HAP-1 (cell line): ENCODE measurements around the gene CTNNA1.
"Not testable (repeated sequence)": the region's sequence is repeated elsewhere in the genome, so short reads cannot be mapped to it uniquely, and the experiment has no call there.

ENCODE experiments used
- DNase-seq, 2 experiments: peaks; one replicate each; pipeline ENCODE4 v3.0.0-alpha.2; 2016 to 2020; ENCODE audit warnings: low spot score in 2 of 2
- H3K27me3 ChIP-seq: fragments of 250-450 bp; sonication (Bioruptor Pico); 2 replicates; pipeline ENCODE4 v1.5.1; 2020; ENCODE audit warnings: low read depth, mild to moderate bottlenecking, moderate library complexity
- H3K36me3 ChIP-seq: fragments of 250-450 bp; sonication (Bioruptor Pico); replicated peaks from 2 replicates; pipeline ENCODE4 v1.5.1; 2020; ENCODE audit warnings: mild to moderate bottlenecking
- H3K4me1 ChIP-seq: fragments of 250-450 bp; sonication (Bioruptor Pico); 2 replicates; pipeline ENCODE4 v1.5.1; 2020; ENCODE audit warnings: mild to moderate bottlenecking
- H3K4me3 ChIP-seq: fragments of 250-450 bp; sonication (Bioruptor Pico); 2 replicates; pipeline ENCODE4 v1.5.1; 2020; ENCODE audit warnings: mild to moderate bottlenecking, moderate library complexity
- H3K9me3 ChIP-seq: fragments of 250-450 bp; sonication (Bioruptor Pico); 2 replicates; pipeline ENCODE4 v1.5.1; 2020; ENCODE audit warnings: mild to moderate bottlenecking, moderate library complexity
- in situ Hi-C: fragments of 300-500 bp; cut with MboI; formaldehyde crosslinking; loops from 3 replicates; pipeline ENCODE4 v1.14.3; 2020; ENCODE audit warnings: low sequenced_read_pairs, inconsistent platforms, mixed read lengths

The CTNNA1 gene

DNA sequence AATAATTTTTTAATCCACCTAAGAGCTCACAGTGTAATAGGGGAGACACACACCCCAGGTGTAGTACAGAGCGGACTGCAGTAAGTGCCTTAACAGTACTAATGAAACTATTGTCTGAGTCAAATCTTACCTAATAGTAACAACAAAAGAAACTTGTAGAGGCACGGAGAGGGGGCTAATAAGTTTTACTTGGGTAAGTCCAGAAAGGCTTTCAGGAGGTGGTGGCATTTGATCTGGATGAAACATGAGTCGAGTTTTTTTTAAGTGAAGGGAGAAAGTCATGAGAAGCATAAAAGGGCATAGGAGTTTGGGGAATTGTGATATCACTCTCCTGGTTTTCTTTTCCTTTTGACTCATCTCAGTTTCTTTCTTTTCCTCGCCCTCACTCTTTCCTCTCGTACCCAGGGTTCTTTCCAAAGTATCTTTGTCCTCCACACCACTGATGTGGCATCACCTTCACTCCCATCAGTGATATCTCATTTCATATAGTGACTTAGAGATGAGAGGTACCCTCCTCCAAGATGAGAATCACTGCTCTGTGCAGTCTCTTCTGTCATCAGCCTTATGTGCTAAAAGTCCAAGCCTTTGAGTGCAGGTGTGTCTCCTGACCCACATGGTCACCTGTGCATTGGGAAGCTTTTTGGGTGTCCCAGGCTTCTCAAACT, 2.0 kb downstream of the CTNNA1 start:
- Histone ChIP-seq H3K9me3 (no peaks in the 10 kb centered on the region), H3K4me3 (no peak overlapping the region), H3K4me1 (peaks cover 9% of the 10 kb centered on the region), H3K27me3 (no peaks in the 10 kb centered on the region), H3K36me3 (peaks cover 25% of the 10 kb centered on the region)
- in situ Hi-C loops: no loop called here
- no peak for DNase-seq

DNA sequence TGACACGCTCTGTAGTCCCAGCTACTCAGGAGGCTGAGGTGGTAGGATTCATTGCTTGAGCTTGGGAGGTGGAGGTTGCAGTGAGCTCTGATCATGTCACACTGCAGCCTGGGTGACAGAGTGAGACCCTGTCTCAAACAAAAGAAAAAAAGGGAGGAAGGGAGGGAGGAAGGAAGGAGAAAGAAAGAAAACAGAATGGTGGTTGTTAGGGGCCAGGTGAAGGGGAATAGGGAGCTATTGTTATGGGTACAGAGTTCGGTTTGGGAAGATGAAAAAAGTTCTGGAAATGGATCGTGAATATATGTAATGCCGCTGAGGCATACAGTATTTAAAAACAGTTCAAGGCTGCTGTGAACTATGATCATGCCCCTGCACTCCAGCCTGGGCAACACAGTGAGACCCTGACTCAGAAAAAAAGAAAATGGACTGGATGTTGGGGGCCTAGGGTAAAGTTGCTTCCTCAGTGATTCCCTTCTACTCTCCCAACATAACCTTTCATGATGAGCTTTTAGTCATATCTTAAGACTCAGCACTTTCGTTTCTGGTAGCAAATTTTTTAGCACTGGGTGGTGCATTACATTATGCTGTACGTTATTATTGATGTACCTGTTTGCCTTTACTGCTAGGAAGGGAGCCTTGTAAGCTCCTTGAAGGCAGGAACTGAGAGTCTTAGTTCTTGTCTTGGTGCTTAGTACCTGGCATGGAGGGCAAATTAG, 4.0 kb downstream of the CTNNA1 start:
- H3K36me3 ChIP-seq: peaks cover 37% of the 10 kb centered on the region

DNA sequence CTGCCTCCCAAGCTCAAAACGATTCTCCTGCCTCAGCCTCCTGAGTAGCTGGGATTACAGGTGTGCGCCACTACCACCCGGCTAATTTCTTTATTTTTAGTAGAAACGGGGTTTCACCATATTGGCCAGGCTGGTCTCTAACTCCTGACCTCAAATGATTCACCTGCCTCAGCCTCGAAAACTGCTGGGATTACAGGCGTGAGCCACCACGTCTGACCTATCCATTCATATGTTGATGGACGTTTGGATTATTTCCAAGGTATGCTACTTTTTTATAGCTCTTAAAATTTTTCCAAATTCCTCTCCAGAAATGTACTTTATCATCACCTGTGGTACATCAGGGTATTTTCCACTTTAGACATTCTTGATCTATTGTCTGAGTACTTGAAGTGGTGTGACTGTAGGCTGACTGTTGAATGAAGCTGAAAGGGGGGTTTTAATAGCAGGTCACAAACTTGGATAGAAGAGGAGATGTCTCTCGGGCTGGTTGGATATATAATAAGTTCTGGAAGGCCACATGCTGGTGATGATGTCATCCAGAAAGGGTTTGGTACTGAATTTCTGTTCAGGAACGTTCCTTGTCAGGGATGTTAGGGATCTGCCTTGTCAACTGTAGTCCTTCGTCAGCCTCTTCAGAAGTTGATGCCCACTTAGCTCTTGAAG, 7.4 kb downstream of the CTNNA1 start:
- Histone ChIP-seq H3K4me1 (peaks cover 12% of the 10 kb centered on the region), H3K9me3 (no peaks in the 10 kb centered on the region), H3K27me3 (no peaks in the 10 kb centered on the region), H3K36me3 (peaks cover 30% of the 10 kb centered on the region), H3K4me3 (no peak overlapping the region)
- peak; percentile 45 to 47 for DNase-seq
- in situ Hi-C loops: no loop called here

More for the DNA sequence above, 4.0 kb downstream of the CTNNA1 start:
- in situ Hi-C loops: no loop called here
- Histone ChIP-seq H3K27me3 (no peaks in the 10 kb centered on the region), H3K9me3 (no peaks in the 10 kb centered on the region), H3K4me3 (no peak overlapping the region), H3K4me1 (peaks cover 18% of the 10 kb centered on the region)
- no peak for DNase-seq

DNA sequence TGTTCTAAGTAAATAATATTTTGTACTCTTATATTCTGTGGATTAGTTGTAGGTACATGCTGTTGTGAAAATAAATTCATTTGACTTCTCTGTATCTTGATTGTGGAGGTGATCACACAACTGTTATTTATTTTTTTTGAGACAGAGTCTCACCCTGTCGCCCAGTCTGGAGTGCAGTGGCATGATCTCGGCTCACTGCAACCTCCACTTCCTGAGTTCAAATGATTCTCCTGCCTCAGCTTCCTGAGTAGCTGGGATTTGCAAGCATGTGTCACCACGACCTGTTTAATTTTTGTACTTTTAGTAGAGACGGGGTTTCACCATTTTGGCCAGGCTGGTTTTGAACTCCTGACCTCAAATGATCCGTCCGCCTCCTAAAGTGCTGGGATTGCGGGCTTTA, 7.9 kb downstream of the CTNNA1 start:
- peaks cover 30% of the 10 kb centered on the region for H3K36me3 ChIP-seq

DNA sequence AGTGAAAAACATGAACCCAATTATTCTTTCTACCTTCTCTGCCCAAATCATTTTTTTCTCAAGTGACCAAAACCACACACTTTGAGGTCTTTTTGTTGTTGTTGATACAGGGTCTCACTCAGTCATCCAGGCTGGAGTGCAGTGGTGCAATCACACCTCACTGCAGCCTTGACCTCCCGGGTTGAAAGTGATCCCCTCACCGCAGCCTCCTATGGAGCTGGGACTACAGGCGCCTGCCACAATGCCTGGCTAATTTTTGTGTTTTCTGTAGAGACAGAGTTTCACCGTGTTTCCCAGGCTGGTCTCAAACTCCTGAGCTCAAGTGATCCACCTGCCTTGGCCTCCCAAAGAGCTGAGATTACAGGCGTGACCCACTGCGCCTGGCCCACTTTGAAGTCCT, 8.4 kb downstream of the CTNNA1 start:
- H3K27me3 ChIP-seq, in situ Hi-C loops, H3K9me3 ChIP-seq, H3K4me3 ChIP-seq, DNase-seq: not testable (repeated sequence)
- Histone ChIP-seq H3K4me1 (peaks cover 12% of the 10 kb centered on the region), H3K36me3 (peaks cover 24% of the 10 kb centered on the region)

More for the DNA sequence above, 7.9 kb downstream of the CTNNA1 start:
- H3K9me3 ChIP-seq, in situ Hi-C loops, H3K4me3 ChIP-seq, DNase-seq, H3K27me3 ChIP-seq: not testable (repeated sequence)
- peaks cover 12% of the 10 kb centered on the region for H3K4me1 ChIP-seq

DNA sequence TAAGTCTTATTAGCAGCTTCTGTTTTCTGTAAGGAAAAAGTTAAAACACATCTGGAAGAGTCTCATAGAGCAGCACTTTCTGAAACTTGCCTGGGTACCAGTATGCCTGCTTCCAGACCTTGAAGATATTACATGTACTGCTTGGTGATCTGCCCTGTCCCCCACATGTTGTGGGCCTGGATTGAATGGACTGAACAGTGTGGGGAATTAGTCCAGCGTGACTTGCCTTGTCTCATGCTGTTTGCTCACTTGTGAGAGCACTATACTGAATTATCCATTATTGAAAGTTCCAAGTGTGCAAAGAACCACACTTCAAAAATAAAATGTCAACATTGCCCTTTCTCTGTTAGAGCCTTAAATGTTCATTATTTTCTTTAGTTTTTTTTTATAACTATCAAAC, 8.9 kb downstream of the CTNNA1 start:
- in situ Hi-C loops: no loop called here
- Histone ChIP-seq H3K36me3 (peaks cover 24% of the 10 kb centered on the region), H3K4me3 (no peak overlapping the region), H3K9me3 (no peaks in the 10 kb centered on the region), H3K4me1 (peaks cover 12% of the 10 kb centered on the region), H3K27me3 (no peaks in the 10 kb centered on the region)
- no peak for DNase-seq

DNA sequence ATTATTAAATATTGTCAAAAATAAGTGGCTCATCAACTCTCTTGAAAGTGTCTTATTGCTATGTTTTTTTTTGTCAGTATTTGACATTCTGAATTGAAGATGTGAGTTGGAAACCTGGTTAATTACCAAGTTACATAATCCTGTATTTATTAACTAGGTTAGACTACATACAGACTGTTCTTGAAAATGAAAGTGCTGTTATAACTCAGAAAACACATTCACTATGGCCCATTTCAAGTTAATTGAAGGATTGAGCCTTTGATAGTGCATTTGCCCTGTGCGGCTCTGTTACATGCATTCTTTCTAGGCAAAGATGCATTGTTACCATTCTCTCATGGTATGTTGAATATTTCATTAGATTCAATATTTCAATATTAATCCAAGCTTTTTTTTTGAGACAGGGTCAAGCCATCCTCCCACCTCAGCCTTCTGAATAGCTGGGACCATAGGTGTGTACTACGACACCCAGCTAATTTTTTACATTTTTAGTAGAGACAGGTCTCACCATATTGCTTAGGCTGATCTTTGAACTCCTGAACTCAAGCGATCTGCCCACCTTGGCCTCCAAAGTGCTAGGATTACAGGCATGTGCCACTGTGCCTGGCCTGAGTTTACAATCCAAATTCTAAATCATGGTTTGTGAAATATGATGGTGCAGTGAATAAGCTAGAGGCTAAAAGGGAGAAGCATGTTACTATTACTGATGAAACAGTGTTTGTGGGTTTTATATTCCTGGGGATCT, 10.0 kb downstream of the CTNNA1 start:
- Histone ChIP-seq H3K36me3 (peaks cover 18% of the 10 kb centered on the region), H3K27me3 (no peaks in the 10 kb centered on the region), H3K4me1 (peaks cover 12% of the 10 kb centered on the region), H3K9me3 (no peaks in the 10 kb centered on the region), H3K4me3 (no peak overlapping the region)
- in situ Hi-C loops: no loop called here
- no peak for DNase-seq

DNA sequence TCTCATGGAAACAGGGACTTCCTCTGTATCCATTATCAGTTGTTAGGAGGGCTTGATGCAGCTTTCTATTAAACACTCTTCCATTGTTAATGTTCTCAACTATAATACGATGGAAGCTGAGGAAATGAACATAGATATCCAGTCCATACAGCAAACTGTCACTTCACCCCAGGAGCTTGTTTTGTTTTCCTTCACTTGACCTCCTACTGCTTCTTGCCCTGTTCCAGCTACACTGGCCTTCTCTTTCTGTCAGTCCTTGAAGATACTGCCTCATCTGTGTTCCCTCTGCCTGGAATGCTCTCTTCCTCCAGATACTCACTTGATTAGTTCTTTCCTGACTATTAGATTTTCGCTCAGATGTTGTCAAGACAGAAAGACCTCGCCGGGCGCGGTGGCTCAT, 17.1 kb downstream of the CTNNA1 start:
- in situ Hi-C loops: no loop called here

DNA sequence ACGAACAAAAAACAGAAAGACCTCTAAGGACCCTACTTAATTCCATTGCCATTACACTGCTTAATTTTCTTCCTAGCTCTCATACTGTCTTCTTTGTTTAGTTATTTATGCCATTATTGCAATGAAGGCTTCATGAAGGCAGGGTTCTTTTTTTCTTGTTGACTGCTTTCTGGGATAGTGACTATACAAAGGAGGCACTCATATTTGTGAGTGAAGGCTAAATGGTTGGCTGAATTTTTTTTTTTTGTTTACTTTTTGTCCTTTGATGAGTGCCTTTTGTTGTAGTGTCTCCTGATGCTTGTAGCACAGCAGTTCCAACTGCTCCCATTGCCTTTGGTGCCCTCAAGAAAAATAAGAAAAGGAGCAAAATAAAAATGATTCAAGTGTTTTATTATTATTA, 17.8 kb downstream of the CTNNA1 start:
- in situ Hi-C loops: no loop called here
- DNase-seq: no peak
- peaks cover 17% of the 10 kb centered on the region for H3K4me1 ChIP-seq
- no peaks in the 10 kb centered on the region; the same call in 1 of the 2 replicates for H3K36me3 ChIP-seq
- H3K9me3 ChIP-seq: no peaks in the 10 kb centered on the region
- H3K27me3 ChIP-seq: no peaks in the 10 kb centered on the region
- H3K4me3 ChIP-seq: no peak overlapping the region

More for the DNA sequence above, 17.1 kb downstream of the CTNNA1 start:
- no peak overlapping the region for H3K4me3 ChIP-seq
- H3K27me3 ChIP-seq: no peaks in the 10 kb centered on the region
- DNase-seq: no peak
- H3K9me3 ChIP-seq: no peaks in the 10 kb centered on the region
- peaks cover 17% of the 10 kb centered on the region for H3K4me1 ChIP-seq
- H3K36me3 ChIP-seq: no peaks in the 10 kb centered on the region; the same call in 1 of the 2 replicates

DNA sequence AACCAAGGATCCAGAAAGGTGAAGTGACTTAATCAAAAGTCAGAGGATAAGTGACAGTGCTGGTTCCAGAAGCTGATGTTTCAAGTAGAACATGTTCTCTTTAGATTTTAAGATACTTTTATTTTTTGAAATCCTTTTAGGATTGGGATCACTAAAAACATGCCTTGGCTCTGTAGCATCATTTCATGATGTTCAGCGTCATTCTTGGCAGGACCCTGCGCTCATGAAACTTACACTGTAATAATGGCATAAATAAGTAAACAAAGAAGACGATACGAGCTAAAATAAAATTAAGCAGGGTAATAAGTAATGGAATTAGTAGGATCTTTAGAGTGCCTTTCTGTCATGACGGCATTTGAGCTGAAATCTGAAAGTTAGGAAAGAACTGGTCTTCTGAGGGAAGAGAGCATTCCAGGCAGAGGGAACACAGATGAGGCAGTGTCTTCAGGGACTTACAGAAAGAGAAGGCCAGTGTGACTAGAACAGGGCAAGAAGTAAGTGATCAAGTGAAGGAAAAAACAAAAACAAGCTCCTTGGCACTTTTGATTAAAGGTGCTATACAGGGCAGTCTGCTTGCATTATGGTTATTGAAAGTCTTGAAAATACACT, 19.9 kb downstream of the CTNNA1 start:
- Histone ChIP-seq H3K36me3 (no peaks in the 10 kb centered on the region; the same call in 1 of the 2 replicates), H3K4me1 (peaks cover 17% of the 10 kb centered on the region), H3K27me3 (no peaks in the 10 kb centered on the region), H3K4me3 (no peak overlapping the region), H3K9me3 (no peaks in the 10 kb centered on the region)
- no peak for DNase-seq
- in situ Hi-C loops: no loop called here

DNA sequence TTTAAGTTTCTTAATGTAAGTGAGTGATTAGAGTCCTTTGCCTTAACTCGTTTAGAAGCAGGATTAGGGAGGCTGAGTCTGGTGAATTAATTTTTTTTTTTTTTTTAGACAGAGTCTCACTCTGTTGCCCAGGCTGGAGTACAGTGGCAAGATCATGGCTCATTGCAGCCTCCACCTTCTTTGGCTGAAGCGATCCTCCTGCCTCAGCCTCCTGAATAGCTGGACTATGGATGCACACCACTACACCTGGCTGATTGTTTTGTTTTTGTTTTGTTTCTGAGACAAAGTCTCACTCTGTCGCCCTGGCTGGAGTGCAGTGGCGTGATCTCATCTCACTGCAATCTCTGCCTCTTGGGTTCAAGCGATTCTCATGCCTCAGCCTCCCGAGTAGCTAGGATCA, 20.4 kb downstream of the CTNNA1 start:
- in situ Hi-C loops, H3K27me3 ChIP-seq: not testable (repeated sequence)

DNA sequence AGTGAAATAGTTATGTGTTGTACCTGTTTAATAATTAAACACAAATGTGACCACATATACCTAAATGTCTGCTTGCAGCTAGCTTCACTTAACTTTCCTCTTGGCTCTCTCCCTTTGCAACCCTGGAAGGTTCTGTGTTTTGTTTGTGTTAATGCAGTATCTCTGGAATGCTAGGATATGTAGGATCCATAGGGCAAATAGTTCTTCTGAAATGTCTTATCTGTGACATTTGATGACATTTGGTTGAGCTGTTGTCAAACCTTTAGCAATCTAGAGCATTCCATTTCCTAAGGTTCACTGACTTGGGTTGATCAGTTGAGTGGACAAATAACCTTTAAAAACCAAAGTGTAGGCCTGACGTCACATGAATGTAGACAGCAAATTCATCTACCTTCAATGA, 21.8 kb downstream of the CTNNA1 start:
- Histone ChIP-seq H3K4me1 (peaks cover 17% of the 10 kb centered on the region), H3K4me3 (no peak overlapping the region), H3K9me3 (no peaks in the 10 kb centered on the region), H3K36me3 (no peaks in the 10 kb centered on the region; the same call in 1 of the 2 replicates), H3K27me3 (no peaks in the 10 kb centered on the region)
- in situ Hi-C loops: no loop called here
- no peak for DNase-seq

More for the DNA sequence above, 20.4 kb downstream of the CTNNA1 start:
- not testable (repeated sequence) for DNase-seq, H3K4me3 ChIP-seq, H3K9me3 ChIP-seq, H3K36me3 ChIP-seq
- H3K4me1 ChIP-seq: peaks cover 17% of the 10 kb centered on the region

DNA sequence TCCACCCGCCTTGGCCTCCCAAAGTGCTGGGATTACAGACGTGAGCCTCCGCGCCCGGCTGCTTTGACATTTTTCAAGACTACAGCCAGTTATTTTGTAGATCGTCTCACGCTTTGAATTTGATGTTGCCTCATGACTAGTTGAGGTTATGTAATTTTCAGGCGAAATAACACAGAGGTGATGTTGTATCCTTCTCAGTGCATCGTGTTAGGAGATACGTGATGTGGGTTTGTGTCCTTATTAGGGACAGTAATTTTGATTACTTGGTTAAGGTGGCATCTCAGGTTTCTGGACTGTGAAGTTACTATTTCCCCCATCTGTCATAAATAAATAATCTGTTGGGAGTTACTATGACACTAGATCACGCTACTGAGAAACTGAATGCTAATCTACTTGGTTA, 25.0 kb downstream of the CTNNA1 start:
- Histone ChIP-seq H3K4me3 (no peak overlapping the region), H3K27me3 (no peaks in the 10 kb centered on the region), H3K9me3 (no peaks in the 10 kb centered on the region), H3K36me3 (peaks cover 9% of the 10 kb centered on the region), H3K4me1 (no peaks in the 10 kb centered on the region)
- no peak for DNase-seq
- in situ Hi-C loops: no loop called here
